G401.6 (cell line): ENCODE measurements around the gene SH2D4B.

ENCODE experiments used
- FAIRE-seq: peaks from 2 replicates; lab custom pipeline; 2012; peaks lifted over from hg19 to GRCh38; lab: Jason Lieb, UNC

The SH2D4B gene

DNA sequence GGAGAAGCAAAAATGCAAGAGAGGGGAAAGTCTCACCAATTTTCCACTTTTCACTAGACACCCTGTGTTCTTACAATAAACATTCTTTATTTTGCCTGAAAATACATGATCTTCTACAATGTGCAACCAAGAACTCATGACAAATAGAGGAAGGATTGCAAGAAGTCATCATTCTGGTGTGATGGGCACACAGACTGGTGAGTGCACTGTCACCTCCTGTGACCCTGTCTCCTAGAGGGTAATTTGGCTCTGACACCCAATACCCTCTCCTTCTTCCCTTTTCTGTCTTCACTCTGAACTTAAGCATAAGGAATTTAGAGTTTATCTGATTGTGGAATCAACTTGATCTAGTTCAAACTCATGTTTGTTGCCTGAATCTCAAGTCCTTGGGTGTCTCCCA, 153.7 kb downstream of the SH2D4B start:
- no peak for FAIRE-seq

DNA sequence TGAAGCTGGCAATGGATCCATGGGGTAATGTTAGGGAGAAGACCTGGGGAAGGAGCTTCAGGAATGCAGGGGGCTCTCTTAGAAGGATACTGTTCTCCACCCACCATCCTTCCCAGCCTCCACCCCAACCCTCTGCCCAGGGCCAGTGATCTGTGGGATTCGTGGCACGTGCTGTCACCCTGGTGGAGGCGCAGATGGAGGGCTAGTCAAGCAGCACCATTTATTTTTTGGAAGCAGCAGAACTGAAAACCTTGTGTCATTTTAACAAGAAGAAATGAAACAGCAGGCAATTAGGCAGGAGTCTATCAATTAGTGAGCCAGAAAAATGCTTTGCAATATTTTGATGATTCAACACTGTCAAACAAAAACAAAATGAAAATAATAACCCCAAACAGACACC, 155.9 kb downstream of the SH2D4B start:
- FAIRE-seq: no peak

DNA sequence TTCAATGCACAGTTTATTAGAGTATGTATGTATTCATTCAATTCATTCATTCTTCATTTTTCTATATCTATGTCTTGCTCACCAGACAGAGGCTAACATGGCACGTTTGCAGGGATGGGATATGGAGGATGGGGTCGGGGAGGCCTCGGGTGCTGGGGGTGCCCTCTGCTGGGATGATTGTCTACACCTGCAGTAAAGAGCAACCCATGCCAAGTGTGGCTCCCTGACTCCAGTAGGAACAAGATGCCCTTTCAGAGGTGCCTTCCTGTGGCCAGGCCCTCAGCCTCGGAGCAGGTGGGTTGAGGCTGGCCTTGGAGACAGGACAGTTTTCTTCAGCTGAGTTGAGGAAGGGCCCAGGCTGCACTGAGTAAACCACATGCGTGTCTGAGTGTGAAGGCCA, 157.2 kb downstream of the SH2D4B start:
- FAIRE-seq: no peak
